ENCODE data around the gene URB2.
"Not testable (repeated sequence)": the region's sequence is repeated elsewhere in the genome, so short reads cannot be mapped to it uniquely, and the experiment has no call there.

The URB2 gene

GRCh38 chr1:229590119-229590518 lies 35.9 kb upstream of the URB2 start:
- Histone ChIP-seq H3K27me3 (no peaks in the 10 kb centered on the region), H3K9ac (no peak overlapping the region), H3K4me1 (peaks cover 0 to 12% (median 9%) of the 10 kb centered on the region in 10 experiments; a peak in 9 of 20 replicates), H3K4me3 (no peak overlapping the region), H3K36me3 (peaks cover 35 to 49% (median 39%) of the 10 kb centered on the region in 11 experiments), H3K9me3 (replicated peaks in 1 of 11) (no peaks in the 10 kb centered on the region), H3K4me2 (no peak overlapping the region), H3K27ac (no peak overlapping the region), H4K20me1 (peaks cover 0 to 30% (median 10%) of the 10 kb centered on the region in 11 experiments; a peak in 8 of 22 replicates)
- no peak for TF ChIP-seq Cebpa-rat (IDR thresholded peaks at IDR 0.05)

GRCh38 chr1:229593800-229594199 lies 32.2 kb upstream of the URB2 start:
- H3K36me3 ChIP-seq, result peaks cover 58 to 82% (median 66%) of the 10 kb centered on the region in 11 experiments
- no peak overlapping the region for H3K4me2 ChIP-seq
- no peaks in the 10 kb centered on the region for H3K27me3 ChIP-seq
- no peak overlapping the region for H3K27ac ChIP-seq
- no peaks in the 10 kb centered on the region for H3K9me3 ChIP-seq (replicated peaks in 1 of 11)
- peaks cover 0 to 11% (median 2%) of the 10 kb centered on the region in 10 experiments; a peak in 7 of 20 replicates for H3K4me1 ChIP-seq
- TF ChIP-seq Cebpa-rat (IDR thresholded peaks at IDR 0.05), result no peak
- H4K20me1 ChIP-seq, result peaks cover 6 to 67% (median 29%) of the 10 kb centered on the region in 11 experiments; a peak in 18 of 22 replicates
- H3K9ac ChIP-seq, result no peak overlapping the region
- no peak overlapping the region for H3K4me3 ChIP-seq

GRCh38 chr1:229594227-229595008 lies 31.6 kb upstream of the URB2 start:
- Histone ChIP-seq H3K27ac (no peak overlapping the region), H3K27me3 (no peaks in the 10 kb centered on the region), H3K4me2 (no peak overlapping the region), H3K9ac (no peak overlapping the region), H3K36me3 (peaks cover 64 to 89% (median 72%) of the 10 kb centered on the region in 11 experiments), H3K4me3 (no peak overlapping the region), H4K20me1 (peaks cover 6 to 73% (median 34%) of the 10 kb centered on the region in 11 experiments; a peak in 18 of 22 replicates), H3K9me3 (replicated peaks in 1 of 11) (no peaks in the 10 kb centered on the region), H3K4me1 (peaks cover 0 to 11% (median 2%) of the 10 kb centered on the region in 10 experiments; a peak in 7 of 20 replicates)
- TF ChIP-seq Cebpa-rat (IDR thresholded peaks at IDR 0.05), result no peak

- H3K9ac ChIP-seq; H3K4me2 ChIP-seq; H3K9me3 ChIP-seq (replicated peaks in 1 of 11); H3K27ac ChIP-seq; H3K4me3 ChIP-seq; H3K27me3 ChIP-seq: not testable (repeated sequence)
- peaks cover 76 to 100% (median 86%) of the 10 kb centered on the region in 11 experiments for H3K36me3 ChIP-seq
- H3K4me1 ChIP-seq, result peaks cover 0 to 11% (median 2%) of the 10 kb centered on the region in 10 experiments; a peak in 8 of 20 replicates
- peaks cover 6 to 81% (median 36%) of the 10 kb centered on the region in 11 experiments; a peak in 19 of 22 replicates for H4K20me1 ChIP-seq
These were observed 30.2 kb upstream of the URB2 start for GRCh38 chr1:229595876-229596275.

GRCh38 chr1:229596925-229597699 lies 28.9 kb upstream of the URB2 start:
- no peaks in the 10 kb centered on the region for H3K9me3 ChIP-seq (replicated peaks in 1 of 11)

GRCh38 chr1:229597877-229598276 lies 28.2 kb upstream of the URB2 start:
- TF ChIP-seq Cebpa-rat (IDR thresholded peaks at IDR 0.05), result no peak
- no peak overlapping the region for H3K9ac ChIP-seq
- no peaks in the 10 kb centered on the region for H3K9me3 ChIP-seq (replicated peaks in 1 of 11)
- H3K4me1 ChIP-seq, result peaks cover 0 to 20% (median 5%) of the 10 kb centered on the region in 10 experiments; a peak in 12 of 20 replicates
- no peak overlapping the region for H3K27ac ChIP-seq
- H3K36me3 ChIP-seq, result peaks cover 77 to 100% (median 91%) of the 10 kb centered on the region in 11 experiments
- H4K20me1 ChIP-seq, result peaks cover 6 to 91% (median 39%) of the 10 kb centered on the region in 11 experiments; a peak in 19 of 22 replicates
- no peak overlapping the region for H3K4me2 ChIP-seq
- no peak overlapping the region for H3K4me3 ChIP-seq
- no peaks in the 10 kb centered on the region for H3K27me3 ChIP-seq

More at GRCh38 chr1:229596925-229597699, 28.9 kb upstream of the URB2 start:
- Histone ChIP-seq H3K4me3 (no peak overlapping the region), H3K4me1 (peaks cover 0 to 20% (median 5%) of the 10 kb centered on the region in 10 experiments; a peak in 12 of 20 replicates), H3K4me2 (0 out of 22 replicates have a peak overlapping the region, but pooled peaks of 2 of the 11 experiments have one; percentile 6 to 9), H4K20me1 (peaks cover 6 to 92% (median 36%) of the 10 kb centered on the region in 11 experiments; a peak in 19 of 22 replicates), H3K27ac (no peak overlapping the region; a peak in 1 of 22 replicates), H3K9ac (no peak overlapping the region), H3K36me3 (peaks cover 77 to 100% (median 90%) of the 10 kb centered on the region in 11 experiments), H3K27me3 (no peaks in the 10 kb centered on the region)
- no peak for TF ChIP-seq Cebpa-rat (IDR thresholded peaks at IDR 0.05)

GRCh38 chr1:229599218-229599954 lies 26.7 kb upstream of the URB2 start:
- no peak overlapping the region for H3K4me3 ChIP-seq
- H4K20me1 ChIP-seq, result peaks cover 6 to 81% (median 36%) of the 10 kb centered on the region in 11 experiments; a peak in 19 of 22 replicates
- no peak overlapping the region for H3K27ac ChIP-seq
- H3K27me3 ChIP-seq, result no peaks in the 10 kb centered on the region
- no peak overlapping the region for H3K4me2 ChIP-seq
- no peak overlapping the region for H3K9ac ChIP-seq
- TF ChIP-seq Cebpa-rat (IDR thresholded peaks at IDR 0.05), result 0 out of 22 replicates have a peak, but pooled peaks of 1 of the 11 experiments have one; percentile 35
- no peaks in the 10 kb centered on the region for H3K9me3 ChIP-seq (replicated peaks in 1 of 11)
- peaks cover 79 to 100% (median 90%) of the 10 kb centered on the region in 11 experiments for H3K36me3 ChIP-seq
- peaks cover 0 to 20% (median 5%) of the 10 kb centered on the region in 10 experiments; a peak in 12 of 20 replicates for H3K4me1 ChIP-seq

GRCh38 chr1:229600229-229600628 lies 25.8 kb upstream of the URB2 start:
- Histone ChIP-seq H3K9ac (no peak overlapping the region), H3K36me3 (peaks cover 79 to 100% (median 90%) of the 10 kb centered on the region in 11 experiments), H3K9me3 (replicated peaks in 1 of 11) (no peaks in the 10 kb centered on the region), H3K4me2 (no peak overlapping the region), H3K27ac (no peak overlapping the region), H3K27me3 (no peaks in the 10 kb centered on the region), H3K4me3 (no peak overlapping the region), H3K4me1 (peaks cover 0 to 20% (median 5%) of the 10 kb centered on the region in 10 experiments; a peak in 12 of 20 replicates), H4K20me1 (peaks cover 6 to 72% (median 34%) of the 10 kb centered on the region in 11 experiments; a peak in 19 of 22 replicates)
- no peak for TF ChIP-seq Cebpa-rat (IDR thresholded peaks at IDR 0.05)

All from BLaER1 treated with 17β-estradiol and CSF1 and Interleukin-3, amounts not matched to agents 10 nM and 100 nM (cell line).